HG03066 (cell line): ENCODE data around the gene FATE1.
A peak's percentile ranks its signal among the peaks of the same experiment; 100 is the strongest.
"Not testable (repeated sequence)": the region's sequence is repeated elsewhere in the genome, so short reads cannot be mapped to it uniquely, and the experiment has no call there.

Source experiments
- ATAC-seq: cut with Tn5 transposase; IDR thresholded peaks from one replicate; pipeline ENCODE4 v1.9.1; 2021; ENCODE audit warnings: low read depth; ENCODE audit not compliant: unreplicated experiment

Gene FATE1

GRCh38 chrX:151715752-151716151 lies at the start of gene FATE1:
Gene FATE1 (plus strand): TSS chrX:151716035. CDS start chrX:151716120, 85 bp downstream.
- ATAC-seq: no peak

GRCh38 chrX:151675121-151675746 lies 40.6 kb upstream of the FATE1 start:
- no peak for ATAC-seq

- ATAC-seq: no peak
These were observed 39.6 kb upstream of the FATE1 start for GRCh38 chrX:151676196-151676595.

GRCh38 chrX:151679798-151680402 lies 35.9 kb upstream of the FATE1 start:
- no peak for ATAC-seq

- ATAC-seq: peak; percentile 66
These were observed 35.0 kb upstream of the FATE1 start for GRCh38 chrX:151680805-151681204.

GRCh38 chrX:151687635-151688034 lies 28.2 kb upstream of the FATE1 start:
- no peak for ATAC-seq

- no peak for ATAC-seq
These were observed 27.1 kb upstream of the FATE1 start for GRCh38 chrX:151688695-151689094.

GRCh38 chrX:151692825-151693224 lies 23.0 kb upstream of the FATE1 start:
- no peak for ATAC-seq

- ATAC-seq: no peak
These were observed 21.7 kb upstream of the FATE1 start for GRCh38 chrX:151694121-151694520.

- ATAC-seq: no peak
These were observed 20.9 kb upstream of the FATE1 start, which contains the start of gene PRRG3 for GRCh38 chrX:151694661-151695582. Gene PRRG3 (plus strand): TSS chrX:151695458. CDS start chrX:151698815, 3,357 bp downstream.

- ATAC-seq: no peak
These were observed 20.1 kb upstream of the FATE1 start for GRCh38 chrX:151695583-151696340.

GRCh38 chrX:151697082-151697481 lies 18.8 kb upstream of the FATE1 start:
- not testable (repeated sequence) for ATAC-seq

GRCh38 chrX:151697522-151697921 lies 18.3 kb upstream of the FATE1 start:
- ATAC-seq: no peak

GRCh38 chrX:151698485-151698884 lies 17.4 kb upstream of the FATE1 start:
- no peak for ATAC-seq

GRCh38 chrX:151699746-151700145 lies 16.1 kb upstream of the FATE1 start:
- ATAC-seq: no peak

- no peak for ATAC-seq
These were observed 15.3 kb upstream of the FATE1 start for GRCh38 chrX:151700581-151700980.

GRCh38 chrX:151701071-151701470 lies 14.8 kb upstream of the FATE1 start:
- ATAC-seq: no peak

- ATAC-seq: no peak
These were observed 14.3 kb upstream of the FATE1 start for GRCh38 chrX:151701531-151701930.

GRCh38 chrX:151702026-151702714 lies 13.7 kb upstream of the FATE1 start:
- no peak for ATAC-seq

GRCh38 chrX:151702741-151703340 lies 13.0 kb upstream of the FATE1 start:
- ATAC-seq: no peak
